HepG2 (cell line): ENCODE measurements around the gene CIART. TPM values are rescaled to one million over a fixed set of nuclear protein-coding genes. Genes with fewer than 3 reads are reported as not detected.

Experiments used
- ESRRA ChIP-seq: sonication (generic); formaldehyde crosslinking; IDR thresholded peaks from 2 replicates; pipeline ENCODE4 v1.5.1; 2020; ENCODE audit warnings: mild to moderate bottlenecking, low read depth, missing genetic modification reagents
- FOXA3 ChIP-seq: IDR thresholded peaks from 2 replicates; pipeline ENCODE4 v1.6.1; 2016; ENCODE audit warnings: missing genetic modification reagents, missing compliant biosample characterization
- KLF12 ChIP-seq: sonication (generic); formaldehyde crosslinking; IDR thresholded peaks from 2 replicates; pipeline ENCODE4 v1.4.0; 2020; ENCODE audit warnings: missing genetic modification reagents, borderline replicate concordance
- LCORL ChIP-seq, 2 experiments: fragments of 450-650 bp in 1 of 2; sonication (generic) in 1 of 2; formaldehyde crosslinking in 1 of 2; IDR thresholded peaks; 2 replicates each; pipeline versions ENCODE4 v1.5.0 to v1.6.1; 2017 to 2020; ENCODE audit warnings: antibody characterized with exemption in 1 of 2, missing genetic modification reagents in 1 of 2
- RXRB ChIP-seq: IDR thresholded peaks from 2 replicates; pipeline ENCODE4 v1.6.1; 2016; ENCODE audit warnings: borderline replicate concordance, missing genetic modification reagents, missing compliant biosample characterization
- SIN3A ChIP-seq: IDR thresholded peaks from 2 replicates; pipeline ENCODE4 v1.6.1; 2011; ENCODE audit warnings: low read depth, mild to moderate bottlenecking, control low read depth, low read length, borderline replicate concordance
- ZBTB40 ChIP-seq, 2 experiments: fragments of 450-650 bp in 1 of 2; sonication (generic) in 1 of 2; formaldehyde crosslinking in 1 of 2; IDR thresholded peaks; 2 replicates each; pipeline versions ENCODE4 v1.6.1 to v1.8.0; 2016 to 2022; ENCODE audit warnings: antibody characterized with exemption in 1 of 2, mild to moderate bottlenecking in 1 of 2, missing genetic modification reagents in 1 of 2
- polyA plus RNA-seq, 8 experiments: library from polyadenylated mRNA; depleted of rRNA in 3 of 8; stranded (reverse) in 7 of 8; unstranded in 1 of 8; fragments of >200 nt; fragmentation: Illumina TruSeq in 4 of 8; extraction: Trizol in 4 of 8; gene quantifications; 2 replicates each; pipeline versions ENCODE4 v1.2.1 to v1.2.3, GENCODE V29; 2011 to 2016; ENCODE audit warnings: low read depth in 4 of 8, missing spikeins in 1 of 8, mixed read lengths in 1 of 8; ENCODE audit not compliant: insufficient read depth in 1 of 8
- total RNA-seq, 5 experiments: library from RNA; depleted of rRNA; stranded (reverse); fragments of >200 nt; fragmentation: Illumina TruSeq; extraction: Trizol; gene quantifications; 2 replicates each; pipeline ENCODE4 v1.2.3, GENCODE V29; 2016; ENCODE audit warnings: low read depth in 1 of 5
- TF ChIP-seq, protein P1 (sequence below), 2 experiments: sonication (generic) in 1 of 2; formaldehyde crosslinking in 1 of 2; IDR thresholded peaks; 2 replicates each; pipeline versions ENCODE4 v1.4.0 to v1.6.1; 2018 to 2020; ENCODE audit warnings: missing genetic modification reagents in 2 of 2, borderline replicate concordance in 1 of 2, low read depth in 1 of 2, mild to moderate bottlenecking in 1 of 2, missing biosample characterization in 1 of 2
- TF ChIP-seq, protein P2 (sequence below): sonication (generic); formaldehyde crosslinking; IDR thresholded peaks from 2 replicates; pipeline ENCODE4 v1.5.0; 2020; ENCODE audit warnings: missing genetic modification reagents, mild to moderate bottlenecking, borderline replicate concordance
- TF ChIP-seq, protein P3 (sequence below): sonication (generic); formaldehyde crosslinking; IDR thresholded peaks from 2 replicates; pipeline ENCODE4 v1.4.0; 2020; ENCODE audit warnings: missing genetic modification reagents, borderline replicate concordance

The CIART gene
- total and polyA plus RNA-seq, 2 of the 13 experiments (the other 11 are each of a cell fraction or from before 2014, with no cell fraction given), result 0.58 TPM; not detected in 1

- TF ChIP-seq, protein P1, sequence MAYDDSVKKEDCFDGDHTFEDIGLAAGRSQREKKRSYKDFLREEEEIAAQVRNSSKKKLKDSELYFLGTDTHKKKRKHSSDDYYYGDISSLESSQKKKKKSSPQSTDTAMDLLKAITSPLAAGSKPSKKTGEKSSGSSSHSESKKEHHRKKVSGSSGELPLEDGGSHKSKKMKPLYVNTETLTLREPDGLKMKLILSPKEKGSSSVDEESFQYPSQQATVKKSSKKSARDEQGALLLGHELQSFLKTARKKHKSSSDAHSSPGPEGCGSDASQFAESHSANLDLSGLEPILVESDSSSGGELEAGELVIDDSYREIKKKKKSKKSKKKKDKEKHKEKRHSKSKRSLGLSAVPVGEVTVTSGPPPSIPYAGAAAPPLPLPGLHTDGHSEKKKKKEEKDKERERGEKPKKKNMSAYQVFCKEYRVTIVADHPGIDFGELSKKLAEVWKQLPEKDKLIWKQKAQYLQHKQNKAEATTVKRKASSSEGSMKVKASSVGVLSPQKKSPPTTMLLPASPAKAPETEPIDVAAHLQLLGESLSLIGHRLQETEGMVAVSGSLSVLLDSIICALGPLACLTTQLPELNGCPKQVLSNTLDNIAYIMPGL (CRISPR knock-in tag; IDR thresholded peaks at IDR 0.05; ENCODE audit: borderline replicate concordance in 1 of 2, low read depth in 1 of 2), result 0 out of 4 replicates have a peak, but pooled peaks of 1 of the 2 experiments have one; percentile 33
- TF ChIP-seq LCORL (IDR thresholded peaks at IDR 0.05) (no peak), LCORL (CRISPR knock-in tag; IDR thresholded peaks at IDR 0.05) (peak; percentile 79), ESRRA (CRISPR knock-in tag) (0 out of 2 replicates have a peak, but pooled peaks have one; percentile 55), FOXA3 (CRISPR knock-in tag) (peak; percentile 33; the same call in 1 of the 2 replicates), ZBTB40 (IDR thresholded peaks at IDR 0.05) (no peak), ZBTB40 (CRISPR knock-in tag; IDR thresholded peaks at IDR 0.05) (no peak), SIN3A (peak; percentile 83; the same call in 1 of the 2 replicates), RXRB (CRISPR knock-in tag) (peak; percentile 37; the same call in 1 of the 2 replicates), KLF12 (no peak)
- TF ChIP-seq, protein P2, sequence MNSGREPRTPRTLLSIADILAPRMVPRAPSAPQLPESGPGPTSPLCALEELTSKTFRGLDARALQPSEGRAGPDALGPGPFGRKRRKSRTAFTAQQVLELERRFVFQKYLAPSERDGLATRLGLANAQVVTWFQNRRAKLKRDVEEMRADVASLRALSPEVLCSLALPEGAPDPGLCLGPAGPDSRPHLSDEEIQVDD (CRISPR knock-in tag), result no peak
- TF ChIP-seq, protein P3, sequence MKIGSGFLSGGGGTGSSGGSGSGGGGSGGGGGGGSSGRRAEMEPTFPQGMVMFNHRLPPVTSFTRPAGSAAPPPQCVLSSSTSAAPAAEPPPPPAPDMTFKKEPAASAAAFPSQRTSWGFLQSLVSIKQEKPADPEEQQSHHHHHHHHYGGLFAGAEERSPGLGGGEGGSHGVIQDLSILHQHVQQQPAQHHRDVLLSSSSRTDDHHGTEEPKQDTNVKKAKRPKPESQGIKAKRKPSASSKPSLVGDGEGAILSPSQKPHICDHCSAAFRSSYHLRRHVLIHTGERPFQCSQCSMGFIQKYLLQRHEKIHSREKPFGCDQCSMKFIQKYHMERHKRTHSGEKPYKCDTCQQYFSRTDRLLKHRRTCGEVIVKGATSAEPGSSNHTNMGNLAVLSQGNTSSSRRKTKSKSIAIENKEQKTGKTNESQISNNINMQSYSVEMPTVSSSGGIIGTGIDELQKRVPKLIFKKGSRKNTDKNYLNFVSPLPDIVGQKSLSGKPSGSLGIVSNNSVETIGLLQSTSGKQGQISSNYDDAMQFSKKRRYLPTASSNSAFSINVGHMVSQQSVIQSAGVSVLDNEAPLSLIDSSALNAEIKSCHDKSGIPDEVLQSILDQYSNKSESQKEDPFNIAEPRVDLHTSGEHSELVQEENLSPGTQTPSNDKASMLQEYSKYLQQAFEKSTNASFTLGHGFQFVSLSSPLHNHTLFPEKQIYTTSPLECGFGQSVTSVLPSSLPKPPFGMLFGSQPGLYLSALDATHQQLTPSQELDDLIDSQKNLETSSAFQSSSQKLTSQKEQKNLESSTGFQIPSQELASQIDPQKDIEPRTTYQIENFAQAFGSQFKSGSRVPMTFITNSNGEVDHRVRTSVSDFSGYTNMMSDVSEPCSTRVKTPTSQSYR, result peak; percentile 43; the same call in 1 of the 2 replicates
These were observed 24.4 kb upstream of the CIART start, which contains the start of gene CA14 (continued) for GRCh38 chr1:150257624-150258585.
